Ramos (cell line): ENCODE data around the gene SUSD4.

ENCODE experiments used
- in situ Hi-C: fragments of 300-500 bp; cut with MboI; formaldehyde crosslinking; loops from one replicate; pipeline ENCODE4 v1.14.3; 2022; ENCODE audit warnings: low sequenced_read_pairs; ENCODE audit not compliant: unreplicated experiment

The SUSD4 gene

DNA sequence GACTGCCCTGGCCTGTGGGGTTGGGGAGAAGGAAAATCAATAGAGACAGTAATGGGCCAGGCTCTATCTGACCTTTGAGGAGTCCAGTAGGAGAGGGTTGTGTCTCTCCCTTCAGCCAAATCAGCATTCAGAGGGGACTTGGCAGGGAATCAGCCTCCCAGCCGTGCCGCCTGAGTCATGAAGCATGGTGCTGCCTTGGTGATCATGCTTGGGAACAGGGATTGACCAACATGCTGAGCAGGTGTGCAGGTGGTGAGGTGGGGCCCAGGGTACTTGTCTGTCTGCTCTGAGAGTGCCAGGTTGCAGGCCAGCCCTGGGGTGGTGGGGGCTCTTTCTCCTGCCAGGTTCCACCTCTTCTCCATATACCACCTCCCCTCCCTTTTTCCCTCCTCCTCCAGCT is 162.0 kb downstream of the SUSD4 start:
- in situ Hi-C loops: no loop called here

DNA sequence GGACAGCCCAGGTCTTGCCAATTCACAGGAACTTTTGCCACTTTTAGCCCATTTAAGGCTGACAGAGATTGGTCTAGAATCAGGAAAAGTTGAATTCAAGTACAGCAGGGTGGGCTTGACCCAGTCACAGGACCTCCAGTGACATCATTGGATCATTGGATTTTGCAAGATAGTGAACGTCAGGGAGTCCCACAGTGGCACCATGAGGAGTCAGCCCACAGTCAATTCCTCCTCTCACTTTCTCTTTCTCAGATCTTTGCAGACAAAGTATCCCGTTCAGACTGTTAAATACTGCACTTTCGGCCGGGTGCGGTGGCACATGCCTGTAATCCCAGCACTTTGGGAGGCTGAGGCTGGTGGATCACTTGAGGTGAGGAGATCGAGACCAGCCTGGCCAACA is 163.1 kb downstream of the SUSD4 start:
- in situ Hi-C loops: no loop called here

DNA sequence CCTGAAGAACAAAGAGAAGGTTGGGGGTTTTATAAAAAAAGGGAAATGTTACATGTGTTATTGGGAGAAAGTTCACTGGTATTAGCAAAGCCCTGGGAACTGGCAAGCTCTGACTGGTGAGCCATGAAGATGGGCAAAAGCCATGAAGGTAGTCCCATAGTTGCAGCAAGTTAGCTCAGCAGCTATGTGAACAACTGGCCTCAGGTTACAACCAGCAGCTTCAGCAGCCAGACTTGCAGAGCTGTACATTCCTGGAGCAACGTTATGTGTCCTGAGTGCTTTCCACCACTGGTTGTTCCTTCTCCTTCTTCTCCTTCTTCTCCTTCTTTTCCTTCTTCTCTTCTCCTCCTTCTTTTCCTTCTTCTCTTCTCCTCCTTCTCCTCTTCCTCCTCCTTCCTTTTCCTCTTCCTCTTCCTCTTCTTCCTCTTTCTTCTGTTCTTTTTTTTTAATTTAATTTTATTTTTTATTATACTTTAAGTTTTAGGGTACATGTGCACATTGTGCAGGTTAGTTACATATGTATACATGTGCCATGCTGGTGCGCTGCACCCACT is 164.8 kb downstream of the SUSD4 start:
- in situ Hi-C loops: no loop called here

DNA sequence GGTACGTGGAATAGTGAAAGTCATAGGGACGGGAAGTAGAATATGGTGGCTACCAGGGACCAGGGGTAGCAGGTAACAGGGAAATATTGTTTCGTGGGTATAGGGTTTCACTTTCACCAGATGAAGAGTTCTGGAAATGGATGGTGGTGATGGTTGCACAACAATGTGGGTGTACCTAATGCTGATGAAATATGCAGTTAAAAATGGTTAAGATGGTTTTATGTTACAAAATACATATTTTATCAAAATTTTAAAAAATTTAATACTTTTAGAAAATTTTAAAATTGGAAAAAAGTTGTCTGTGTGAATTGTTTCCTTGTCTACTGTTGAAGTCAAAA is 165.4 kb downstream of the SUSD4 start:
- in situ Hi-C loops: no loop called here

DNA sequence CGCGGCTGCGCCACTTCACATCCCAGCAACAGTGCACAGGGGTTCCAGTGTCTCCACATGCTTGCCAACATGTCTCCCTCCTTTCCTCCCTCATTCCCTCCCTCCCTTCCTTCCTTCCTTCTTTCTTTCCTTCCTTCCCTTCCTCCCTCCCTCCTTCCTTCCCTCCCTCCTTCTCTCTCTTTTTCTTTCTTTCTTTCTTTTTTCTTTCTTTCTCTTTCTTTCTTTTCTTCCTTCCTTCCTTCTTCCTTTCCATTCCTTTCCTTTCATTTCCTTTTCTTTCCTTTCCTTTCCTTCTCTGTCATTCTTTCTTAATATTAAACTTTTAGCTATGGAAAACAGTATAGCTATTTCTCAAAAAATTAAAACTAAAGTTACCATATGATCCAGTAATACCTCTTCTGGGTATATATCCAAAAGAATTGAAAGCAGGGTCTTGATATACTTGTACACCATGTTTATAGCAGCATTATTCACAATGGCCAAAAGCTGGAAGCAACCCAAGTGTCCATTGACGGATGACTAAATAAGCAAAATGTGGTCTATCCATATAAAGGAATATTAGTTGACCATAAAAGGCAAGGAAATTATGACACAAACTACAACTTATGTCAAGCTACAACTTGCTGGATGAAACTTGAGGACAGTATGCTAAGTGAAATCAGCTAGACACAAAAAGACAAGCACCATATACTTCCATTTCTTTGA is 165.9 kb downstream of the SUSD4 start:
- in situ Hi-C loops: no loop called here

DNA sequence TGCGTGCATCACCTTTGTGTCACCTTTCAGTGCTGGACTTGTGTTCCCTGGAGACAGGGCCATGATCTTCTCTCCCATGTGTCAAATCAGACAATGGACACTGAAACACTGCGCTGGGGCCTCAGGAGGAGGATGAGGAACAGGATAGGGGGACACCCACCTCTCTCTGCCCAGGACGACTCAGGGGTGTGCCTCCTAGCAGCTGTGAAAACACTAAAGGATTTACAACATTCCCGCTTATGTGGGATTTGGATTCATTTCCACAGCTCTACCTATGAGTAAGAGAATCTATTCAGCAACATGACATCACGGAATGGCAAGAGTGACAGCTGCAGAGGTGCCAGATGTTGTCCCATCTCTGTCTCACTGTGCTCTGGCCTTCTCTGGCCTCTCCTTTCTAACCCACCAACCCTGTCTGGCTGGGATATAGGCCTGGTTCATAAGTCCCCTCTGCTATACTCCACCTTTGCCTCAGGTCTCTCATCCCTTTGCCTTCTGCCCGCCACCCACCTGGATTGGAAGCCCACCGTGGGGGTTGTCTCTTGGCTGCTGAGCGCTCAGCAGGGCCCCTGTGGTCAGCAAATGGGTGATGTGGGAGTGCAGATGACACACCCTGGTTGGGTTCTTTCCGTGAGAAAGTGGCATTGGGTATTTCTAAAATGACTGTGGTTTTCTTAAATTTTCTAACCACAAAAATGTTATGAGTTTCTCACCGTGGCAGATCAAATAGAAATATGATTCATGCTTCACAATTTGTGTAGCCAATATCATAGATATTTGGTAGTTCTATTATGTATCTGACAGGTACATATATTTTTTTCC is 173.9 kb downstream of the SUSD4 start:
- in situ Hi-C loops: no loop called here

DNA sequence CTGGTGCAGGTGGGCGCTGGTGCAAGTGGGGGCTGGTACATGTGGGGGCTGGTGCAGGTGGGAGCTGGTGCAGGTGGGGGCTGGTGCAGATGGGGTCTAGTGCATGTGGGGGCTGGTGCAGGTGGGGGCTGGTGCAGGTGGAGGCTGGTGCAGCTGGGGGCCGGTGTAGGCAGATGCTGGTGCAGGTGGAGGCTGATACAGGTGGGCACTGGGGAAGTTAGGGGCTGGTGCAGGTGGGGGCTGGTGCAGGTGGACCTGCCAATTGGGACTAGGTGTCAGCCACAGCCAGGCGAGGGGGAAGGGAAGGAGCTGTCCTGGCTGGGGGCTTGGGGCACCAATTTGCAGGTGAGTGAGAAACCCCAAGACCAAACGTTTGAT is 174.5 kb downstream of the SUSD4 start:
- in situ Hi-C loops: no loop called here

DNA sequence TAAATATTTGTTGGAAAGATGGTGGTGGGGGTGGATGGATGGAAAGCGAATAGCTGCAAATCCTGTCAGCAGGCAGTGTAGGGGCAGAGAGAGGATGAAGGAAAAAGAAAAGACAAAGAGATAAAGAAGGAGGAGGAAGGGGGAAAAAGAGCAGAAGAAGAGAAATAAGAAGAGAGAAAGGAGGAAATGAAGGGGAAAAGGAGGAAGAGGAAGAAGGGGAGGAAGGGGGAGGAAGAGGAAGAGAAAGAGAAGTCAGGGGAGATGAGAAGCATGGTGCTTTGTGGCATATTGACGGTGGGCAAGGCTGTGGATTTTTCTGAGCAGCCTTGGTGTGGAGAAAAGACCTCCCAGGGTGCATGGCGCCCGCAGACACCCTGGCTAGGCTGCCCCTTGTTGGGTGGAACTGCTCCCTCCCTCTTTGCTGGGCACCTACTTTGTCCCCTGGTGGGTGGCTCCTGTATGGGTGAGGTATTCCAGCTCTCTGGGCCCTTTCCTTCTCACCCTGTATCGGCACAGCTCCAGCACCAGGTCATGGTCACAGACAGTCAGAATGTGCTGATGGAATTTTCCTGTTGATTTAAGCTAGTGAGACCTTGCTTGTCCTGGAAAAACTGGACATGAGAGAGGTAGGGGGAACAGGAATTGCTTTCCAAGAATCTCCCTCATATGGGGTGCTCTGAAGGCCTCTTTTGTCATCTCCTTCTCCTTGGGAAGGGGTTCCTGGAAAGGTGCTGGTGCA is 175.2 kb downstream of the SUSD4 start:
- in situ Hi-C loops: no loop called here

DNA sequence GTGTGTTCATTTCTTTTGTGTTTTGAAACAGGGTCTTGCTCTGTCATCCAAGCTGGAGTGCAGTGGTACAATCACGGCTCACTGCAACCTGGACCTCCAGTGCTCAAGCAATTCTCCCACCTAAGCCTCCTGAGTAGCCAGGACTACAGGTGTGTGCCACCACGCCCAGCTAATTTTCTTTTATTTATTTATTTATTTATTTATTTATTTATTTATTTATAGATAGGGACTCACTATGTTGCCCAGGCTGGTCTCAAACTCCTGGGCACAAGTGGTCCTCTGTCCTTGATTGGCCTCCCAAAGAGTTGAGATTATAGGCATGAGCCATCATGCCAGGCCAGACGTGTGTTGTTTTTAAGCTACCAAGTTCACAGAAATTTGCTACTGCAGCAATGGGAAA is 177.2 kb downstream of the SUSD4 start:
- in situ Hi-C loops: no loop called here

DNA sequence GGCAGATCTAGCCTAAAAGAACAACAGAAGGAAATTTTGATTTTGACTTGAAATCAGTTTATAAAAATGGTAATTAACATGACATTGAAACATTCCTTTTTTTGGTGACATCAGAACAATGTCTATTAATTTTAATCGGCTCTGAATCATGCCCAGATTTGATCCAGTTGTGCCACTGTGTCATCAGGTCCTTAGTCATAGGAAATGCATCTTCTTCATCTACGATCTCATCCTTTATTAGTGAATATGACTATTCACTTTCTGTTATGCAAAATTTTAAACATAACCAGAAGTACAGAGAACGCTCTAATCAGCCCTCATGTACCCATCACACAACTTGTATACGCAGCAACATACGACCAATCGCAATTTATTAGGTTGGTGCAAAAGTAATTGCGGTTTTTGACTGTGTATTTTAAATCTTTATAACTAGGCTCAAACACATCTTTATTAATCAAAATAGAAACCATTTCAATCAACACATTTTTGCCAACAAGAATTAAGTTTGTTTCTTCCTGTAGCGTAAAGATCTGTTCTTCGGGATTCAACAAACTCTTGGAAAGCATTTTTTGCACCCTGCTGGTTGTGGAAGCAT is 180.6 kb downstream of the SUSD4 start:
- in situ Hi-C loops: no loop called here

DNA sequence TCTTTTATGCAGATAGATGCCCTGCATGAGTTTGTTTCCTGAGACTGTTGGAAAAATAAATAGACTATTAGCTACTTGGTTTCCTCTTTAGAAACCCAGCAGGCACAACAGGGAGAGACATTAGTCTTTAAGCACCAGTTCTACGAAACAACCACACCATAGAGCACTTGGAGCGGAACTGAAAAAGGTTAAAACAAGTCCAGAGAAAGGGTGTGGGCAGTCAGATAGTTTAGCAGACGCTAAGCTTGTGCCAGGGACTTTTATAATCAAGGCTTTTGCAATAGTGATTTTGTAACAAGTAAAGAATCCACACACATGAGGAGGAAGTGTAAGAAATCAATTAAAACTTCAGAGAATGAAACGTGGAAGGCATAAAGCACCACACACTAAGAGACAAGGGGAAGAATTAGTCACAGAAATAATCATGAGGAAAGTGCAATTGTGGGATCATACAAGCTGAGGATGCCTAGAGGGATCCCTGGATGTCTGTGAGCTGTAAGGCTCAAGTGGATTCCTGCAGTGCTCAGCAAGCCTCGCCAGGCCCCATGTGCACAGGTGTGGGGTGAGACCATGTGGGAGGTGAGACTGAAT is 183.2 kb downstream of the SUSD4 start:
- in situ Hi-C loops: no loop called here

DNA sequence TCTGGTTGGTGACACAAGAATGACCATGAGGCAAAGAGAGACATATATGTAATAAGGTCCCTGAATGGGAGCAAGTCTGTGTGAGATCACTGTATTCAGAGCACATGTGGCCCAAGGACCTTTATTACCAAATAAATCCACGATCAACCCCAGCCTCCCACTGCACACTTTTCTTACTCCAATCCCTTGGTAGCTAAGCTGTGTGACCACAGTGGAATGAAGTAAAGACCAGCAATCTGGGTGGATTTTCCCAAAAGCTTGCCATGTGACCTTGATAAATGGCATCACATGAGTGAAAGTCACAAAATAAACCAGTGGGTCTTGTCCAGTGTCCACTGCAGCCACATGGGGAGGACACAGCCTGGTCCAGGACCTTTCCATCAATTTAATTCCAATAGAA is 184.2 kb downstream of the SUSD4 start:
- in situ Hi-C loops: no loop called here

DNA sequence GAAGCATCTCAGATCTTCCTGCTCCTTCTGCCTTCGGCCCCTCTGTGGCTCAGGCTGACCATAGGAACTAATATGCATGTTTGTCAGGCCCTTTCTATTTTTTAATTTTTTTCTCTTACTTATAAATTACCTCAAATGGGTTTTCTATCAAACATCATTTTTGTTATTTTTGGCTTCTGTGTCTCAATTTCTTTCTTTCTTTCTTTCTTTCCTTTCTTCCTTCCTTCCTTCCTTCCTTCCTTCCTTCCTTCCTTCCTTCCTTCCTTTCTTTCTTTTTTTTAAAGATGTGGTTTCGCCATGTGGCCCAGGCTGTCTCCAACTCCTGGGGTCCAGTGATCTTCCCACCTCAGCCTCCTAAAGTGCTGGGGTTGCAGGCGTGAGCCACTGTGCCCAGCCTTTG is 184.7 kb downstream of the SUSD4 start:
- in situ Hi-C loops: no loop called here

DNA sequence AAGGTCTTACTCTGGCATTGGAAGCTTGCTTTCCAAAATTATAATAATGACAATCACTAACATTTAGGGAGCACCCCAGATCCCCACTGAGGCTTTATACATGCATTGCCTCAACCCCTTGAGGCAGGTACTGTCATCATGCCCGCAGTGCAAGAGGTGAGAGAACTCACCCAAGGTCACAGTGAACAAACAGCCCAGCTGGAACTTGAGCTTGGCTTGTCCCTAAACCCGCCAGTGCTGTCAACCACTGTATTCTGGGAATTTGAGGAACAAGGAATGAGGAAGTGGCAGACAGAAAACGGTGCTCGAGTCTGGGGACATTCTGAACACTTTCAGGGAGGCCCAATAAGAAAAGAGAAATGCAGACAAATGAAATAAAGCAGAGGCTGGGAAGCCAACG is 186.3 kb downstream of the SUSD4 start:
- in situ Hi-C loops: no loop called here

DNA sequence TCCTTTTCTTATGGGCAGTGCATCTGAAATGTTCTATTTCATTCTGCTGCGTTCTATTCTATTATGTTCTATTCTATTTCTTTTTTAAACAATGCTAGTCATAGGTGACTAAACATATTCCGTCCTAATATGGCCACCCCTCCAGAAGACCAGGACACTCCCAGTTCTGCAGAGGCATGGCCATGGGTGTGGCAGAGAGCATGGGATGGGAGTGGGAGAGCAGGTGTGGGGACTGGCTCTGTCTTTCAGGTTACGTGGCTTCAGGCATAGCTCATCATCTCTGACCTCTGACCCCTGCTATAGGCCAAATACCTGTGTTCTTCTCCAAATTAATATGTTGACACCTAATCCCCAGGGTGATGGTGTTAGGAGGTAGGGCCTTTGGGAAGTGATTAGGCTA is 187.5 kb downstream of the SUSD4 start:
- in situ Hi-C loops: no loop called here

DNA sequence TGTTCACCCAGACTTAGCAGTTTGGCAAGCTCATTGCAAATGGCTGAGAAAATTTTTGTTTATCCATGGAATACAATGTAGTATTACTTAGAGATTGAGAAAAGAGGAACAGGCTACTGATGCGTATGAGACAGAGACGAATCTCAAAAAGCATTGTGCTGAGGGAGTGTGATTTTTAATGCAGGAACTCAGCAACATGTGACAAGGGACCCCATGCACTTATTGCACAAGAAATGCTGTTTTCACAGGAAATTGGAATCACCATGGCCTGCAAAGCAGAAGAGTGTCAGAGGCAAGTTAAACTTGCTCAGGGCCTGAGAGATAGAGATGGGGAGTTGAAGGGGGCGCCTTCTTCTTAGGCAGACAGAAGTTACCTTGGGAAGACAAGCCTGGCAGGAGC is 188.3 kb downstream of the SUSD4 start:
- in situ Hi-C loops: no loop called here

DNA sequence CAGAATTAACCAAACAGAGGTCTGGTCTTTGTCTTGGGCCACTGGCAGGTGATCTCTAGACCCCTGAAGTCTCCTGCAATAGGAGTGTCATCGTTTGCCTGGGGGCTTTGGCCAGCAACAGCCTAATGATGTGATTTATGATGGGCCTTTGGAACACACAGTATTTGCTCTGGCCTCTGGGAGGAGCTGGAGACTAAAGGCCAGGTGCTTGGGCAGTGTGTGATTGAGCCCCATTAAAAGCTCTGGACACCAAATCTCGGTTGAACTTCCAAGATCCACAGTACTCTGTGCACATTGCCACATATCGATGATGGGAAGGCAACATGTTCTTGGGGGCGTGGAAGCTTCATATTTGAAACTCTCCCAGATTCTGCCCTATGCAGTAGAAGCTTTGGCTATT is 188.9 kb downstream of the SUSD4 start:
- in situ Hi-C loops: no loop called here
